Uterus (tissue), 4 donors: ENCODE data around the gene DDX4. TPM values are rescaled to one million over a fixed set of nuclear protein-coding genes. Genes with fewer than 3 reads are reported as not detected.

ENCODE experiments used
- DNase-seq, 2 donors: peaks; one replicate each; pipeline ENCODE4 v3.0.0-alpha.2; 2019 to 2020
- H3K27ac ChIP-seq, 2 donors: fragments of 200-600 bp; sonication (generic); 1 replicate in 1 of 2; 2 replicates in 1 of 2; pipeline ENCODE4 v1.5.1; 2016 to 2018
- H3K27me3 ChIP-seq, 2 donors: fragments of 200-600 bp; sonication (generic); one replicate each; pipeline ENCODE4 v1.5.1; 2018 to 2019; ENCODE audit warnings: control low read depth in 1 of 2
- H3K36me3 ChIP-seq, 2 donors: fragments of 200-600 bp; sonication (generic); one replicate each; pipeline ENCODE4 v1.5.1; 2019; ENCODE audit warnings: control low read depth in 1 of 2
- H3K4me1 ChIP-seq, 2 donors: fragments of 200-600 bp; sonication (generic); one replicate each; pipeline ENCODE4 v1.5.1; 2018 to 2019; ENCODE audit warnings: control low read depth in 1 of 2
- H3K4me3 ChIP-seq, 2 donors: fragments of 200-600 bp; sonication (generic); 1 replicate in 1 of 2; 2 replicates in 1 of 2; pipeline ENCODE4 v1.5.1; 2018 to 2019; ENCODE audit warnings: mild to moderate bottlenecking in 1 of 2
- H3K9me3 ChIP-seq, 2 donors: fragments of 200-600 bp; sonication (generic); one replicate each; pipeline ENCODE4 v1.5.1; 2019; ENCODE audit warnings: control low read depth in 1 of 2
- POLR2A ChIP-seq, 2 donors: fragments of 450-650 bp; IDR thresholded peaks; one replicate each; pipeline ENCODE4 v1.6.1; 2016; ENCODE audit warnings: antibody characterized with exemption in 2 of 2, mild to moderate bottlenecking in 1 of 2, moderate library complexity in 1 of 2
- intact Hi-C: fragments of 100-400 bp; cut with DNase I; formaldehyde crosslinking; loops from one replicate; pipeline ENCODE4 v1.15.1; 2023; ENCODE audit warnings: low total_unique reads
- total RNA-seq, 4 donors: library from RNA; depleted of rRNA in 3 of 4; stranded (reverse); fragments of >200 nt in 3 of 4; gene quantifications; one replicate each; pipeline versions ENCODE4 v1.1.0 to v1.2.4, GENCODE V29; 2014 to 2023
- TF ChIP-seq, protein P1 (sequence below), 4 experiments: fragments of 200-600 bp in 2 of 4; fragments of 450-650 bp in 2 of 4; sonication (generic) in 2 of 4; IDR thresholded peaks; one replicate each; pipeline ENCODE4 v1.5.1; 2016 to 2019; ENCODE audit warnings: antibody characterized with exemption in 4 of 4, mild to moderate bottlenecking in 2 of 4, moderate library complexity in 1 of 4
- donor health status: DM: yes; HTN: yes; CAD: no.

DDX4 gene
- total RNA-seq, 4 donors from 2014 or later, result 0.48 TPM; not detected in 3

DNA sequence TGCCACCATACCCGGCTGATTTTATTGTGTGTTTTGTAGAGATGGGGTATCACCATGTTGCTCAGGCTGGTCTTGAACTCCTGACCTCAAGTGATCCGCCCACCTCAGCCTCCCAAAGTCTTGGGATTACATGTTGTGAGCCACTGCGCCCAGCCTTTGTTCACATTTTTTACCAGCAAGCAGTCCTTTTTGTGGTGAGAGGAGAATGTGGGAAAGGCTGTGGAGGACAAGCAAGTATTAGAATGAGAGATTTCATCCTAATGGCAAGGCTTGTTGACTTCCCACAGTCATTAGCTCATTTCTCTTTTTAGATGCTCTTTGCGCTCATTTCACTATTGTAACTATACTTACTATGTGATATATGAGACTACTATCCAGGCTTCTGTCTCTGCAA is 119.4 kb downstream of the DDX4 start:
- no peak overlapping the region for H3K4me3 ChIP-seq
- DNase-seq, result no peak
- H3K4me1 ChIP-seq, result no peaks in the 10 kb centered on the region
- no peaks in the 10 kb centered on the region for H3K9me3 ChIP-seq
- H3K36me3 ChIP-seq, result no peaks in the 10 kb centered on the region
- no peak overlapping the region for H3K27ac ChIP-seq
- TF ChIP-seq, protein P1, sequence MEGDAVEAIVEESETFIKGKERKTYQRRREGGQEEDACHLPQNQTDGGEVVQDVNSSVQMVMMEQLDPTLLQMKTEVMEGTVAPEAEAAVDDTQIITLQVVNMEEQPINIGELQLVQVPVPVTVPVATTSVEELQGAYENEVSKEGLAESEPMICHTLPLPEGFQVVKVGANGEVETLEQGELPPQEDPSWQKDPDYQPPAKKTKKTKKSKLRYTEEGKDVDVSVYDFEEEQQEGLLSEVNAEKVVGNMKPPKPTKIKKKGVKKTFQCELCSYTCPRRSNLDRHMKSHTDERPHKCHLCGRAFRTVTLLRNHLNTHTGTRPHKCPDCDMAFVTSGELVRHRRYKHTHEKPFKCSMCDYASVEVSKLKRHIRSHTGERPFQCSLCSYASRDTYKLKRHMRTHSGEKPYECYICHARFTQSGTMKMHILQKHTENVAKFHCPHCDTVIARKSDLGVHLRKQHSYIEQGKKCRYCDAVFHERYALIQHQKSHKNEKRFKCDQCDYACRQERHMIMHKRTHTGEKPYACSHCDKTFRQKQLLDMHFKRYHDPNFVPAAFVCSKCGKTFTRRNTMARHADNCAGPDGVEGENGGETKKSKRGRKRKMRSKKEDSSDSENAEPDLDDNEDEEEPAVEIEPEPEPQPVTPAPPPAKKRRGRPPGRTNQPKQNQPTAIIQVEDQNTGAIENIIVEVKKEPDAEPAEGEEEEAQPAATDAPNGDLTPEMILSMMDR (IDR thresholded peaks at IDR 0.05), result no peak
- TF ChIP-seq POLR2A (IDR thresholded peaks at IDR 0.05), result no peak
- no peaks in the 10 kb centered on the region for H3K27me3 ChIP-seq
- intact Hi-C loops, result no loop called here

DNA sequence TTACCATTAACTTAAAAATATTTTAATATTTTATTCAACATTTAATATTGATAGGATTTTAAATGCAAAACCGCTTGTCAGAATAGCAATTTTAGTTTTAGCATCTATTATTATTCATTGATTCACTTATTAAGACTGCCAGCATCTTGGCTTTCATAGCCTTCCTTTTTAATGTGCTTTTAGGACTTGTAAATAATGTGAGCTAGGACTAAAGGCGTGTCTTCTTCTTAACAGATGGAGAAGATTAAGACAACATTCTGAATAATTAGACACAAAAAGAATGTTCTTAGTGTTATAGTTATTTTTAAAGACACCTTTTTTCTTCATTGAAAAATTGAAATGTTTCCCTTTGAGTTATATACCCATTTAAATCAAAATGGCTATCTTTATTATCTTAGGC is 120.2 kb downstream of the DDX4 start:
- intact Hi-C loops, result no loop called here
- TF ChIP-seq, protein P1 (IDR thresholded peaks at IDR 0.05), result no peak
- no peak for TF ChIP-seq POLR2A (IDR thresholded peaks at IDR 0.05)
- no peak overlapping the region for H3K27ac ChIP-seq
- H3K4me1 ChIP-seq, result no peaks in the 10 kb centered on the region
- no peak overlapping the region for H3K4me3 ChIP-seq
- no peaks in the 10 kb centered on the region for H3K9me3 ChIP-seq
- no peak for DNase-seq
- no peaks in the 10 kb centered on the region for H3K27me3 ChIP-seq
- no peaks in the 10 kb centered on the region for H3K36me3 ChIP-seq

DNA sequence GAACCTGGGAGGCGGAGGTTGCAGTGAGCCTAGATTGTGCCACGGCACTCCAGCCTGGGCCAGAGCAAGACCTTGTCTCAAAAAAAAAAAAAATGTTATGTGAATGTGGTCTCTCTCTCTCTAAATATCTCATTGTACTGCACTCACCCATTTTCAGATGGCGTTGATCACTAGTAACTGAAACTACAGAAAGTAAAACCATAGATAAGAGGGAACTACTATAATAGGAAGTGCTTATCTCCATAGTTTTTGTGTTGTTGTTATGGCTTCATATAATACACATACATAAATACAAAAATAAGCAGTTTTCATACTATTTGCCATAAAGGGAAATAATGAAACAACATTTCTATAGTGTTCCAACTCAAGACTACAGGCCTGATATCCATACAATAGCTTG is 122.4 kb downstream of the DDX4 start:
- Histone ChIP-seq H3K4me1 (no peaks in the 10 kb centered on the region), H3K27me3 (no peaks in the 10 kb centered on the region), H3K4me3 (no peak overlapping the region), H3K36me3 (no peaks in the 10 kb centered on the region), H3K9me3 (no peaks in the 10 kb centered on the region), H3K27ac (no peak overlapping the region)
- TF ChIP-seq POLR2A (IDR thresholded peaks at IDR 0.05), result no peak
- TF ChIP-seq, protein P1 (IDR thresholded peaks at IDR 0.05), result no peak
- no peak for DNase-seq
- intact Hi-C loops, result no loop called here

DNA sequence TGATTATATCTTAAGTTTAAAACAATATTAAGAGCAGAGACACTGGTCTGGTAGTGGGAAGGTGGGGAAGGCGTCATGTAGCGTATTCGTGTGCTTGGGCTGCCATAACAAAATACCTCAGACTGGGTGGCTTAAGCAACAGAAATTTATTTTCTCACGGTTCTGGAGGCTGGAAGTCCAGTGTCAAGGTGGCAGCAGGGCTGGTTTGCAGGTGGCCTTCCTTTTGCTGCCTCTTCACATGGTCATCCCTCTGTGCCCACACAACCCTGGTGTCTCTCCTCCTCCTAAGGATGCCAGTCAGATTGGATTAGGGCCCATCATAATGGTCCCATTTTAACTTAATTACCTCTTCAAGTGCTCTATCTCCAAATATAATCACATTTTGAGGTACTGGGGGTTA is 122.8 kb downstream of the DDX4 start:
- Histone ChIP-seq H3K4me1 (no peaks in the 10 kb centered on the region), H3K4me3 (no peak overlapping the region), H3K36me3 (no peaks in the 10 kb centered on the region), H3K27me3 (no peaks in the 10 kb centered on the region), H3K9me3 (no peaks in the 10 kb centered on the region), H3K27ac (no peak overlapping the region)
- intact Hi-C loops, result no loop called here
- DNase-seq, result no peak
- TF ChIP-seq, protein P1 (IDR thresholded peaks at IDR 0.05), result no peak

DNA sequence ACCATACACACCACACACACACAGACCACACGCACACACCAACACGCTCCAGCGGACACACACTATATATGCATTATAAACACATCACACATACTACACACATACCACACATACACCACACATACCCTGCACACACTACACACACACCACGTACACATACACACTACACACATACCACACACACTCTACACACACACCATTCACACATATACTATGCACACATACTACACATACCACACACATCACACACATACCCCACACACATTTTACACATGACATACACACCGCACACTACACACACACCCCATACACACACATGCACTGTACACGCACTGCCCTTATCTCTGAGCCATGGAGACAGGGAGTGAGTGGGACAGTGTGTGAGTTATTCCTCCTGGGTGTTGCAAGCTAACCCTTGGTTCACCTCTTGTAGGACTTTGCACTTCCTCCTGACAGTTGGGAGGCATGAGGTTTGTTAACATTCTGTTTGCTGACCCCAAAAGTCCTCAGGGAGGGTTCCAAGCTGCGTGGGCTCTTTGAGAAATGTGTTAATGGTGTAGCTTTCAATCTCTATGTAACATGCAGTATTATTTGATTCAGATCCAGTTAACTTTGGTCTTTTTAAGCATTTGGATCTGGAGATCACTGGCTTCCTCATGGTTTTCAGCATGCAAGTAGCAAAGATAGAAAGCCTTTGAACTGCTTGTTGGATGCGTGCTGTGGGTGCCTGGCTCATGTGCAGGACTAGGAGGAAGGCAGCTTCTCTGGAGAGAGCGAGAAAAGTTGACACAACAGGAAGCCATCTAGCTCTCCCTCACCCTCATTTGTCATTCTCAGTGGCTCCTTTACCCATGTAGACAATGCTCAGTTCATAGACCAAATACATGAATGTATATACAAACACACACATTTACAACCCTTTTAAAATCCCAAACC is 127.0 kb downstream of the DDX4 start:
- intact Hi-C loops, result no loop called here
- no peak for DNase-seq
- no peak overlapping the region for H3K27ac ChIP-seq
- H3K9me3 ChIP-seq, result no peaks in the 10 kb centered on the region
- no peak overlapping the region for H3K4me3 ChIP-seq
- no peaks in the 10 kb centered on the region for H3K36me3 ChIP-seq
- no peaks in the 10 kb centered on the region for H3K4me1 ChIP-seq
- H3K27me3 ChIP-seq, result no peaks in the 10 kb centered on the region
- TF ChIP-seq, protein P1 (IDR thresholded peaks at IDR 0.05), result no peak
- TF ChIP-seq POLR2A (IDR thresholded peaks at IDR 0.05), result no peak
